ENCODE data around the gene MMP24.
"Not testable (repeated sequence)": the region's sequence is repeated elsewhere in the genome, so short reads cannot be mapped to it uniquely, and the experiment has no call there.

Gene MMP24

GRCh38 chr20:35315632-35316020 lies 89.1 kb downstream of the MMP24 start:
- DNase-seq = not testable (repeated sequence)

GRCh38 chr20:35316086-35316485 lies 89.6 kb downstream of the MMP24 start:
- DNase-seq = no peak

GRCh38 chr20:35317416-35318210 lies 91.1 kb downstream of the MMP24 start:
- no peak for DNase-seq

GRCh38 chr20:35318502-35319157 lies 92.1 kb downstream of the MMP24 start:
- no peak for DNase-seq

- DNase-seq = no peak
Observed at GRCh38 chr20:35319192-35319870, 92.8 kb downstream of the MMP24 start.

- DNase-seq = no peak
Observed at GRCh38 chr20:35319871-35320197, 93.3 kb downstream of the MMP24 start.

GRCh38 chr20:35320396-35321126 lies 94.1 kb downstream of the MMP24 start:
- no peak for DNase-seq

- DNase-seq = no peak
Observed at GRCh38 chr20:35325401-35325800, 98.9 kb downstream of the MMP24 start.

GRCh38 chr20:35326021-35326739 lies 99.7 kb downstream of the MMP24 start:
- no peak for DNase-seq
